Myometrial cell (primary cell): ENCODE measurements around the gene TEK. TPM values are rescaled to one million over a fixed set of nuclear protein-coding genes. Genes with fewer than 3 reads are reported as not detected.

ENCODE experiments used
- total RNA-seq: library from RNA; depleted of rRNA; stranded (reverse); fragments of >200 nt; gene quantifications from 2 replicates; pipeline ENCODE4 v1.2.3, GENCODE V29; 2015

TEK gene
- total RNA-seq = 2.3 and 2.6 TPM in 2 replicates

GRCh38 chr9:27108981-27109541 is at the start of gene TEK:
Gene TEK (plus strand): TSS chr9:27109225. CDS start chr9:27109591, 366 bp downstream.

Other genes starting within 250 kb of the TEK start
- gene CAAP1, start 216.4 kb upstream of the TEK start, total RNA-seq = 11.7 and 13.5 TPM in 2 replicates
- gene PLAA, start 162.0 kb upstream of the TEK start, total RNA-seq = 33.2 and 35.4 TPM in 2 replicates
- 8.4 and 9.7 TPM in 2 replicates for gene IFT74, start 152.8 kb upstream of the TEK start, total RNA-seq
- not detected in 2 replicates for gene LRRC19, start 103.6 kb upstream of the TEK start, total RNA-seq
- gene EQTN, start 187.9 kb downstream of the TEK start, total RNA-seq = not detected in 2 replicates